NCI-H2029 treated with DMSO at 0.1 percent for 48 hours (cell line): ENCODE data around the gene AADAT.
"Not testable (repeated sequence)": the region's sequence is repeated elsewhere in the genome, so short reads cannot be mapped to it uniquely, and the experiment has no call there.

Experiments
- DNase-seq: peaks from one replicate; lab custom pipeline; 2025; lab: John Stamatoyannopoulos, UW

AADAT gene

DNA sequence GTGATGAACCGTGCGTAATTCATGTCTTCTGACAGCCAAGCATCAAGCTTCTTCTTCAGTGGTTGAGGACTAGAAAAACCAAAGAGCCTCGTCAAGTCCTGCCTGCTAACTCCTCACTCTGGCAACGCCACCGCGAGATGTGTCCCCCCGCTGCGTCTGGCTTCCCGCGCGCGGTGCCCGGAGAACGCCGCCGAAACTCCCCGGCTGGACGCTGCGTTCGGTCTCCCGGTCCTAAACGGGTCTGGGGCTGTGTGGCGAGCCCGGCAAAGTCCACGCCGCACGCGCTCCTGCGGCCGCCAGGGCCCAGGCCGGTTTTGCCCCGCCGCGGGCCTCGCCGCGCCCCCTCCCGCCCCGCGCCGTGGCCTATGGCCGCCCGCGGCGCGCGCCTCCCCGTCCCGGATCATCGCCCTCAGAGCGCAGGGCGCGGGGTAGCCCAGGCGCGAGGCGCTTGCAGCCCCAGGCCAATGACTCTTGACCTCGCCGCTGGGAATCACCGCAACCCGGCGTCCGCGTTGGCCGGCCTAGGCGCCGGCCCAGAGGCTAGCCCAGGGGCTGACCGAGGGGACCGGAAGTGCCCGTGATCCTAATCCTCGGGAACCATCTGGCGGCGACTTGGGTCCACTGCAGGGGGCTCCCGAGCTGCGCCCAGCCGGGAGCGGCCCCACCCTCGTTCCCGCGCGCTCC lies at the start of gene AADAT:
Gene AADAT (minus strand): TSS at position 289 of the 684 bp plus-strand sequence. CDS start 266 bp downstream, at position 23.
- DNase-seq, result no peak

DNA sequence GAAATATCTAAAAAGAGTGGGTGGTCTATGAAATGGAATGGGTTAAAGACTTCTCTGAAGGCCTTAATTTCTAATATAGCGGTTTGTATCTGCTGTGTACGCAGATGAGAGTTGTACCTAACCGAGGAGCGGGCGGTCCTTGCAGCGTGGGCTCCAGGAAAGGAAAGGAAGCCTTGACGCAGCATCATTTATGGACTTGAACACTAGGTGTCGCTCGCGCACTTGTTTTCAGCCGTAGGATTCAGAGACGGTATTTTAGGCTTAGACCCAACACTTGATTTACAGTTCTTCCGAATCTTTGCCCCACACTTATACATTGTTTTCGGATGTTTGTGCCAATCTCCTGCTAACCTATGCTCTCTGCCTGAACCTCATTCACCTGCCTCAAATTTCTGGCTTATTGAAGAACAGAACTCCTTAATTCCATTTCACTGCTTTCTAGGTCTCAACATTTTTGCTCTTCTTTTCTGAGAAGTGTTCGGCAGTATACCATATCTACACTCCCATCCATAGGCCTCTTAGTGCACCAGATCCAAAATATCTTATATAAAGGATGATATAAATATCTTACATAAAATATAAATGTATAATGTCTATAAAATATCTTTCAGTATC lies 48.9 kb upstream of the AADAT start:
- DNase-seq, result peak; percentile 60

DNA sequence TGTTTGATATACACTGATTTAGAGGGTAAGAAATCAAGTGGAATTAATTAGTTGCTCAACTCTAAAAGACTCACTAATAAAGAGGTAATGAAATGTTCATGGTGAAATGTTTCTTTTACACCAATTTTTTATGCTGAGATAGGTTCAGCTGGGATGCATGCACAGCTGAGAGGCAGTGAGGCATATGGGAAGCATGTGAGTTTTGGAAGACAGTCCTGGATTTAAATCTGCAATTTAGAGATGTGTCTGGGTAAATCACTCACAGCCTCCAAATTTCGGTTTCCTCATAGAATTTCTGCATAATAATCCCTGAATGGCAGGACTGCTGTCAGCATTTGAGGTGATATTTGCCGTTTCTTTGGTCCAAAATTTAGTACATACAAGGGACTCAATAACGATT lies 48.2 kb upstream of the AADAT start:
- no peak for DNase-seq

- no peak for DNase-seq
Observed at GRCh38 chr4:170137466-170137865, 47.7 kb upstream of the AADAT start.

GRCh38 chr4:170134821-170135220 lies 45.1 kb upstream of the AADAT start:
- no peak for DNase-seq

- DNase-seq, result no peak
Observed at GRCh38 chr4:170128219-170128804, 38.6 kb upstream of the AADAT start.

DNA sequence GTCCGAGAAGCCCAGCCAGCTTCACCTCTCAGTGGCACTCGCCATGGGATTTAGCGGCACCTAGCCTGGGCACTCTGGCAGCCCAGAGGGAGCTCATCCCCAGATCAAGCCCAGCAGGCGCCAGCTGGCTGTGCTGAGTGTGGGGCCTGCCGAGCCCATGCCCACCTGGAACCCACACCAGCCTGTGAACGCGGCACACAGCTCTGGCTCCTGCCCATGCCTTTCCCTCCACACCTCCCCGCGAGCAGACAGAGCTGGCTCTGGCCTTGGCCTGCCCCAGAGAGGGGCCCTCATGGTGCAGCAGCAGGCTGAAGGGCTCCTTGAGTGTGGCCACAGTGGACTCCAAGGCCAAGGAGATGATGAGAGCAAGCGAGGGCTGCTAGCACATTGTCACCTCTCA lies 38.0 kb upstream of the AADAT start:
- DNase-seq, result no peak

DNA sequence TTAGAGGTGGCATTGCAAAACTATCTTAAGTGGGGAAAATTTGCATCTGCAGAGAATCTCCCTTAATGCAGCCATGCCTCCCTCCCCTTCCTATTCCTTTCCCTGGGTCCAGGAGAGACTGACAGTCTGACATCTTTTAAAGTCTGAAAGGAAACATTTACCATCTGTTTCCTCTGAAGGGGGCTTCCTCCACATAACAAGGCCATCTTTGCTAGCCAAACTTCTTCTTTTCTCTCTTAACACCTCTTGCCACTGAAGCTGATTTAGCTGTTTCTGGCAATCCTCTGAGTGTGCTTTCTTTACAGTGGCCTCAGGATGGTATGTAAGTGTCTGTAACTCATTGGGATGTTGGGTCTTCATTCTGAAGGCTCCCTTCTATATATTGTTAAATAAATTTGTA lies 34.6 kb upstream of the AADAT start:
- DNase-seq, result no peak

- no peak for DNase-seq
Observed at GRCh38 chr4:170122252-170122651, 32.5 kb upstream of the AADAT start.

DNA sequence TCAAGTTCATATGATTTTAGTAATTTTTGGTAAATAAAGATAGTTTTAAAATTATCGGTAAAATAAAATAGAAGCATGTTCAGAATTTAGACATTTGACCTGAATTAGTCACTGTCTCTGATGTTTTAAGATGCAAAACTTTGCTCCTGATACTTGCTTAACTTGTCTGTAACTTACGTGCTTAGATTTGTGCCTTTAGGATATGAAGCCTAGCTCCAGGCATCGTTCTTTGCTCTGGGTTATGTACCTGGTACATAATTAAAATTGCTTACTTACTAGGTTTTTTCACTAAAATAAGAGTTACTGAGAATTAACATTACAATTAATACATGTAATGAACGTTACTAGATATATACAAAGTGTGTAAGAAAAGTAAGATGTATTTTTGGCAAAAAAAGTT lies 24.9 kb upstream of the AADAT start:
- no peak for DNase-seq

- DNase-seq, result not testable (repeated sequence)
Observed at GRCh38 chr4:170114183-170114582, 24.4 kb upstream of the AADAT start.

DNA sequence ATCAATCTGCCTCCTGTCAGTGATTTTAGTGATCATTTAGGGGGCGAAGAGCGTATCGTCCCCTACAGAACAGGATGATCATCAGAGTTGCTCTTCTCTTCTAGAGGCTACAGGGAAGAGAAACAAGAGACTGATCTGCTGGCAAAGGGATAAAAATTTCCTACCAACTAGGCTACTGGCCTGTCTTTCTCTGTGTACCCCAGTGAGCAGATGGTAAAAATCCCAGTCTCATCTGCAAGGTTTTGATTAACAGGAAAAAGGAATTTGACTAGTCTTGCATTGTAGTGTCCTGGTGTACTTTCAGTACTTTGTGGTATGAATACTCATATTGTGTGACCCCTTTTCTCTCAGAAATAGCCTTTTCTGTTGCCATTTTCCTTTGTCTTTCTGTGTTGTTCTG lies 21.8 kb upstream of the AADAT start:
- no peak for DNase-seq

- DNase-seq, result no peak
Observed at GRCh38 chr4:170111085-170111484, 21.3 kb upstream of the AADAT start.

- no peak for DNase-seq
Observed at GRCh38 chr4:170110285-170110672, 20.5 kb upstream of the AADAT start.

DNA sequence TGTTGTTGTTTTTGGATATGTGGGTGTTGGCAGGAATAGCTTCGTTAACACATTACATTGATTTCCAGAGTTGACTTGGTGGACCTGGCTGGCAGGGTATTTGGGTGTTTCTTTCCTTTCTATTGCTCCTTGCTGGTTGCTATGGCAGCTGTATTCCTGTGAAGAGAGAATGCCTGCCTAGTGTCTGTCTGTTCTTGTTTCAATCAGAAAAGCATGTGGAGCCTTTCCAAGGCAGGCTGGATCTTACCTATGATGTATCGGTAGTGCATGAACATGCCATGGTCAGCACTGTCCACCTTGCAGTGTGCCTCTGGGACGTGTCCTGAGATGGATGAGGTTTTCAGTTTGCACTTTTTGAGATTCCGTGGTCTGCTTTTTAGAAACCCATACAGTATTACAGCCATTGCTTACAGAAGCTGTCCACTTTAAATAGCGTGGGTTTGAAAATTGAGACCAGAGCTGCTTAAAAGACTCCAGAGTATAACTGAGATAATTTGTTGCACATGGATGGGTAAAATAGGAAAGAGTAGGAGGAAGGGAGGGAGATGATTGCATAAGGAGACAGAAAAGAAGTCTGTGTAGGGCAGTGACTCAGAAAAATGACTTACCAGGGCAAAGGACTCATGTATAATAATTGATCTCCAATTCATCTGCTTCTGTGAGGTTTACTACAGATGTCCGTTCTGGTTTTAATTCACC lies 20.0 kb upstream of the AADAT start:
- no peak for DNase-seq

GRCh38 chr4:170106900-170107299 lies 17.1 kb upstream of the AADAT start:
- no peak for DNase-seq

DNA sequence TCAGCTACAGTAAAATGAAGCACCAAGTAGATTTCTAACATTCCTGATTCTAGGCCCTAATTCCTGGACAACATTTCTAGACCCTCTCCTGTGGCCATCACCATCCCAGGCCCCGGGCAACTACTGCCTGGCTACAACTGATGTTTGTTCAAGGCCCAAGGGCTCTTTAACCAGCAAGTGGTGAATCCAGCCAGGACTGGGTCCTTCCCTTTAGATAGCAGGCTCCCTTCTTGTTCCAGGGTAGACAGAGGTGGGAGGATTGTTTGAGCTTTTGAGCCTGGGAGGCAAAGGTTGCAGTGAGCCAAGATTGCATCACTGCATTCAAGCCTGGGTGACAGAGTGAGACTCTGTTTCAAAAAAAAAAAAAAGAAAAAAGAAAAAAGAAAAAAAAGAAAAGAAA lies 12.7 kb upstream of the AADAT start:
- no peak for DNase-seq

GRCh38 chr4:170098171-170098570 lies 8.4 kb upstream of the AADAT start:
- not testable (repeated sequence) for DNase-seq

DNA sequence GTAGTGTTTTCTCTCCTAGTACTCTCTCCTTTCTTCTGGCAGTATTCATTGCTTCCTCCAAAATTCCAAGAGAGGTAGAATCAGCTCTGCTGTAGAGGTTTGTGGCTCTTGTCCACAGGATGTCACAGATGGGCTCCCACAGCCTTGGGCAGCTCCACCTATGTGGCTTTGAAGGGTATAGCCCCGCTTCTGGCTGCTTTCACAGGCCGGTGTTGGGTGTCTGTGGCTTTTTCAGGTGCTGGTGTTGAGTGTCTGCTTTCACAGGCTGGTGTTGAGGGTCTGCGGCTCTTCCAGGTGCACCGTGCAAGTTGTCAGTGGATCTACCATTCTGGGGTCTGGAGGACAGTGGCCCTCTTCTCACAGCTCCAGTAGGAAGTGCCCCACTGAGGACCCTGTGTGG lies 7.9 kb upstream of the AADAT start:
- DNase-seq, result no peak

- no peak for DNase-seq
Observed at GRCh38 chr4:170093973-170094535, 4.3 kb upstream of the AADAT start.

- DNase-seq, result no peak
Observed at GRCh38 chr4:170091069-170091696, 1.4 kb upstream of the AADAT start.
